NCI-H446 treated with DMSO at 0.1 percent for 48 hours (cell line): Measurements from ENCODE around the gene VGLL1.
A peak's percentile ranks its signal among the peaks of the same experiment; 100 is the strongest.

Source experiments
- DNase-seq: peaks from one replicate; lab custom pipeline; 2025; lab: John Stamatoyannopoulos, UW

The VGLL1 gene

GRCh38 chrX:136531951-136532350 lies at the start of gene VGLL1:
VGLL1 (plus strand) TSS chrX:136532215; CDS start chrX:136536021, 3,806 bp downstream.
- DNase-seq = no peak

GRCh38 chrX:136487647-136488046 lies 44.4 kb upstream of the VGLL1 start, which contains the start of gene BRS3:
BRS3 (plus strand) TSS chrX:136487947; CDS start chrX:136488115, 168 bp downstream.
- DNase-seq = no peak

GRCh38 chrX:136488706-136489105 lies 43.3 kb upstream of the VGLL1 start:
- no peak for DNase-seq

- no peak for DNase-seq
Measured at GRCh38 chrX:136491832-136492231, 40.2 kb upstream of the VGLL1 start.

- DNase-seq = no peak
Measured at GRCh38 chrX:136493011-136493410, 39.0 kb upstream of the VGLL1 start.

- DNase-seq = no peak
Measured at GRCh38 chrX:136495043-136495442, 37.0 kb upstream of the VGLL1 start.

- no peak for DNase-seq
Measured at GRCh38 chrX:136496186-136496763, 35.7 kb upstream of the VGLL1 start.

GRCh38 chrX:136496764-136497555 lies 35.1 kb upstream of the VGLL1 start:
- peak; percentile 74 for DNase-seq

- DNase-seq = no peak
Measured at GRCh38 chrX:136497556-136498052, 34.4 kb upstream of the VGLL1 start, which contains the start of gene HTATSF1. HTATSF1 (plus strand) TSS chrX:136497592; CDS start chrX:136497685, 93 bp downstream.

- no peak for DNase-seq
Measured at GRCh38 chrX:136519069-136519468, 12.9 kb upstream of the VGLL1 start.

- DNase-seq = no peak
Measured at GRCh38 chrX:136523770-136524169, 8.2 kb upstream of the VGLL1 start.

- DNase-seq = peak; percentile 82
Measured at GRCh38 chrX:136525738-136526606, 6.0 kb upstream of the VGLL1 start.

GRCh38 chrX:136528645-136529315 lies 3.2 kb upstream of the VGLL1 start:
- DNase-seq = no peak

- DNase-seq = no peak
Measured at GRCh38 chrX:136529795-136530194, 2.2 kb upstream of the VGLL1 start.

- DNase-seq = no peak
Measured at GRCh38 chrX:136534131-136534530, 2.1 kb downstream of the VGLL1 start.

GRCh38 chrX:136538811-136539210 lies 6.8 kb downstream of the VGLL1 start:
- no peak for DNase-seq

GRCh38 chrX:136540226-136540625 lies 8.2 kb downstream of the VGLL1 start:
- DNase-seq = no peak

- no peak for DNase-seq
Measured at GRCh38 chrX:136541294-136541693, 9.3 kb downstream of the VGLL1 start.

GRCh38 chrX:136542281-136542680 lies 10.3 kb downstream of the VGLL1 start:
- DNase-seq = no peak

- DNase-seq = no peak
Measured at GRCh38 chrX:136546371-136546781, 14.4 kb downstream of the VGLL1 start.

GRCh38 chrX:136549226-136549625 lies 17.2 kb downstream of the VGLL1 start:
- peak; percentile 50 for DNase-seq

- DNase-seq = no peak
Measured at GRCh38 chrX:136551410-136551809, 19.4 kb downstream of the VGLL1 start.
